Activated CD8-positive, alpha-beta memory T cell treated with anti-CD3 and anti-CD28 coated beads for 4 hours (primary cell): Measurements from ENCODE around the gene SLC17A2.
"Not testable (repeated sequence)": the region's sequence is repeated elsewhere in the genome, so short reads cannot be mapped to it uniquely, and the experiment has no call there.

ENCODE experiments used
- DNase-seq, 2 donors: peaks; one replicate each; pipeline ENCODE4 v3.0.0-alpha.2; 2020; ENCODE audit warnings: low read depth in 2 of 2

SLC17A2 gene

DNA sequence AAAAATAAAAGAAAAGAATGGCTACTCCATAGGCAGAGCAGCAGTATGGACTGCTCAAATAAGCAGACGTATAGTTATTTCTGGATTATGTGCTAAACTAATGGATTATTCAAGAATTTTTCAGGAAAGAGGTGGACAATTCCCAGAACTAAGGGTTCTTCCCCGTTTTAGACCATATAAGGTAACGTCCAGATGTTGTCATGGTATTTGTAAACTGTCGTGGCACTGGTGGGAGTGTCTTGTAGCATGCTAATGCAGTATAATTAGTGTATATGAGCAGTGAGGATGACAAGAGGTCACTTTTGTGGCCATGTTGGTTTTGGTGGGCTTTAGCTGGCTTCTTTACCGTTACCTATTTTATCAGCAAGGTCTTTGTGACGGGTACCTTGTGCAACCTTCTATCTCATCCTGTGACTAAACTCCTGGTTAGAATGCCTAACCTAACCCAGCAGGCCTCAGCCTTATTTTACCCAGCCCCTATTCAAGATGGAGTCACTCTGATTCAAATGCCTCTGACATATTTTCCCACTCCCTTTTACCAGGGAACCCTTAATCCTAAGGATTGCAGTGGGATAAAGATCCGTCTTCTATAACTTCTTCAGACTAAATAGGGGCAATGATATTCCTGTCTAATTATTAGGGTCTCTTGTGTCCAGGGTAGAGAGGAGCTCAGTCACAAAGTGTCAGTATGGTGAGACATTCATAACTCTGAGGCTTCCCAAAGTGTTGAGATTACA, 21.0 kb upstream of the SLC17A2 start:
- no peak for DNase-seq

DNA sequence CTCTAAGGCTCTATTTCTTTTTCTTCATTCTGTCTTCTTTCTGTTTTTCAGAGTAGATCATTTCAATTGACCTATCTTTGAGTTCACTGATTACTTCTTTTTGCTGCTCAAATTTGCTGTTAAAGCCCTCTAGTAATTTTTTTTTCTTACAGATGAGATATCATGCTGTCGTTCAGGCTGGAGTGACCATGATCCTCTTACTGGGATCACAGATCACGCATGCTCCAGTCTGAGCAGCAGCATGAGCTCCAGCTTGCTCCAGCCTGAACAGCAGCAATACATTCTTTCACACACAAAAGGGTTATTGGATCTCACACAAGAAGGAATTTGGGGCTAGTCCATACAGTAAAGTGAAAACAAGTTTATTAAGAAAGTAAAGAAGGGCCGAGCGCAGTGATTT, 19.8 kb upstream of the SLC17A2 start:
- no peak for DNase-seq

DNA sequence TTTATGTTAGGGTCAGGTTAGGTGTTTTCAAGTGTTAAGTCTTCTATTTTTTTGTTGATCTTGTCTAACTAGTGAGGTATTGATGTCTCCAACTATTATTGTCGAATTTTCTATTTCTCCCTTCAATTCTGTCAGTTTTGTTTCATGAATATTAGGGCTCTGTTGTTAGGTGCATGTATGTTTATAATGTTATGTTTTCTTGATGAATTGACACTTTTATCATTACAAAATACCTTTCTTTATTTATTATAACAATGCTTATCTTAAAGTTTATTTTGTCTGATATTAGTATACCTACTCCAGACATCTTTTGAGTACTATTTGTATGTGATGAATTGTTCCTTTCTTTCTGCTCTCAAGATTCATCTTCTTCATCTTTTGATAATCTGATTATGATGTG, 19.2 kb upstream of the SLC17A2 start:
- DNase-seq, result no peak

DNA sequence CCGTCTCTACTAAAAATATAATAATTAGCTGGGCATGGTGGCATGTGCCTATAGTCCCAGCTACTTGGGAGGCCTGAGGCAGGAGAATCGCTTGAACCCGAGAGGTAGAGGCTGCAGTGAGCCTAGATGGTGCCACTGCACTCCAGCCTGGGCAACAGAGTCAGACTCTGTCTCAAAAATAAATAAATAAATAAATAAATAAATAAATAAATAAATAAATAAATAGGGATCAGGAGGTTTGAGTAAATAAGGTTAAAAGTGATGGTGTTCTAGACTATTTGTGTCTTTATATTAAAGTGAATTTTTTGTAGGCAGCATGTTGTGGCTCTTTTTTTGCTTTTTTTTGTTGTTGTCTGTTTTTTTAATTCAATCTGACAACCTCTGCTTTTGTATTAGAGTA, 17.0 kb upstream of the SLC17A2 start:
- DNase-seq, result not testable (repeated sequence)

DNA sequence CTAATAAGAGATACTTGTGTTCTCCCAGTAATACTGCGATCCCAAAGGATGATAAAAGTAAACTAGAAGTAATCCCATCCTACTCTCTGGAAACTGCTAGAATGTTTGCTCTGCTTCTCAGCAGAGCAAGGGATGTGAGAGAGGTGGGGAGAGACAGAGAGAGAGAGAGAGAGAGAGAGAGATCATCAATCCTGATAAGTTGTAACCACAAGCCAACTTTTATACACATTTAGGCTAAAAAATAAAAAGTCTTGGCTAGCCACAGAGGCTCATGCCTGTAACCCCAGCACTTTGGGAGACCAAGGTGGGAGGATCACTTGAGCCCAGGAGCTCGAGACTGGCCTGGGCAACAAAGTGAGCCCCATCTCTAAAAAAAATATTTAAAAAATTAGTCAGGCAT, 16.1 kb upstream of the SLC17A2 start:
- no peak for DNase-seq

DNA sequence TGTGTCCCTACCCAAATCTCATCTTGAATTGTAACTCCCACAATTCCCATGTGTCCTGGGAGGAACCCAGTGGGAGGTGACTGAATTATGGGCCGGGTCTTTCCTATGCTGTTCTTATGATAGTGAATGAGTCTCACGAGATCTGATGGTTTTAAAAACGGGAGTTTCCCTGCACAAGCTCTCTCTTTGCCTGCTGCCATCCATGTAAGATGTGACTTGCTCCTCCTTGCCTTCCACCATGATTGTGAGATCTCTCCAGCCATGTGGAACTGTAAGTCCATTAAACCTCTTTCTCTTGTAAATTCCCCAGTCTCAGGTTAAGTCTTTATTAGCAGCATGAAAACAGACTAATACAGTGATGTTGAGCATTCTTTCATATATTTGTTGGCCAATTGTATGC, 15.2 kb upstream of the SLC17A2 start:
- DNase-seq, result not testable (repeated sequence)

DNA sequence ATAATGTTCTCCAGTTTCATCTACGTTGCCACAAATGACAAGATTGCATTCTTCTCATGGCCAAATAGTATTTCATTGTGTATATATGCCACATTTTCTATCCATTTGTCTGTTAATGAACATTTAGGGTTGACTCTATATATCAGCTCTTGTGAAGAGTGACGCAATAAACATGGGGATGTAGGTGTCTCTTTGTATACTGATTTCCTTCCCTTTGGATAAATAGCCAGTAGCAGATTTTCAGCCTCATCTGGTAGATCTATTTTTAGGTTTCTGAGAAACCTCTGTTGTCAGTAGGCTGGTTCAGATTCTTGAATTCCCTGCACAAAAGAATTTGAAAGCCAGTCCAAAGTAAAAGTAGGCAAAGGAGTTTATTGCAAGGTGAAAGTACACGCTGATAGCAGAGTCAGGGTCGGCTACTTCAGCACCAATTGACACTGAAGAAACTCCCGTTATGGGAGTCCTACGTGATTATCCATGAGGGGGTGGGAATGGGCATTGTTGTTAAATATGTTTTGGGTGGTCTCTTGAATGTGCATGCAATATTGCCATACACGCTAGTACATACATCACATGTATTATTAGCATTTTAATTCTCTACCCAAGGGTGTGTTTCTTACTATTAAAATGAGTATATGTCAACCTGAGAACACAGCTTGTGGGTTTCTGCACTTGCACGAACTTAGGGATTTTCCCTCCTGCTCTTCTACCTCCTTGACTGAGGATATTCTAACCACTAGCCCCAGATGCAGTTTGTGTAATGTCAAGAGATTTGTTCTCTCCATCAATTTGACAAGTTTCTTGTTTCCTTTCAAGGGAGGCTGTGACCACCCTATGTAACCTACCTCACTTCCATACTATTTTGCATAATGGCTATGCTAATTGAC, 14.4 kb upstream of the SLC17A2 start:
- DNase-seq, result no peak

DNA sequence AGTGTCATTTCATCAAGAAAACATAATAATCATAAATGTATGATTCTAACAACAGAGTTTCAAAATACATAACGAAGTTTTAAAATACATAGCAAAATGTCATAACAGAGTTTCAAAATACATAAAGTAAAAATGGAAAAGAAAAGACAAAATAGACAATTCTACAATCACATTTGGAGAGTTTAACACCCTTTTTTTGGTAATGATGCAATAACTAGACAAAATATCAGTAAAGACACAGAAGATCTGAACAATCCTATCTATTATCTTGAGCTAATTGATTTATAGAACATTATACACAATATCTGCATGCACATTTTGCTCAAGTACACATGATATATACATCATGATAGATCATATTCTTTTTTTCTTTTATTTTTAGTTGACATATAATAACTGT, 13.4 kb upstream of the SLC17A2 start:
- DNase-seq, result no peak

DNA sequence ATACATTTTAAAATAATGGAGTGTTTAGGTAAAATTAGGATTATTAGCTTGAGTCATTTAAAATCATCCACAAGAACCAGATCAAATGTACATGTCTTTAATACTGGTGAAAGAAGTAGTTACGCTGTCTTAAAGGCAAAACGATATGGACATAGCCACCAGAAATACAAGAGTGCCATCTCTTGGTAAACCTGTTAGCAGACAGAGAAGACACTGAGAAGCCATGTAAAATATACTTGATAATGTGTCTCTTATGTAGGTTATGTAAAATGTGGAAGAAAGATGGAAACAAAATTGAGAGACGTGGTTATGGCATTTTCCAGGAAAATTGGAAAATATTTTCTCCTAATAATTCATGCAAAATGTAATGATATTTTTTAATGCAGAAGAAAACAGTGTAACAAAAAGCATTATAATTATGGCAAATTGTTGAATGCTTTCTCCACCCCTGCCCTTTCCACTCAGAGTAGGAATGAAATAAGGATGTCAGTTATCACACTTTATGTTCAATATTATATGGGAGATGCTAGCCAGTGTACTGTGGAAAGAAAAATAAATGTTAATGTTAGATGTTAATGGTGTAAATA, 12.2 kb upstream of the SLC17A2 start:
- no peak for DNase-seq

DNA sequence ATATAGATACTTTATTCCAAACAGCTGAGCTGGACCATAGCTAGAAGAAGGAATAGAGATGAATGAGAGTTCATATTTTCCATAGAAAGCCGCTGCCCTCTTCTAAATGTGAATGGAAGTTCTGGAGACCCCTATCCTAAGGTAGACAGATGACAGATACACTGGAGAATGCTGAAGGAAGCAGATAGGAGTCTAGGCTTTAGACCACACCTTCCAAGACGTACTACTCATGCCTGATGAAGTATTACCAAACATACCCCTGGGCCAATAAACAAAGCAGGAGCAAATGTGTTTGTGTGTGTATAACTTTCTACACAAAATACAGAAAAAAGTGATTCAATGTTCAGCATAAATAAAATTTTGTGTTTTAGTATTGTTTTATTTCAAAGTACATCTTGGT, 9.1 kb upstream of the SLC17A2 start:
- no peak for DNase-seq

DNA sequence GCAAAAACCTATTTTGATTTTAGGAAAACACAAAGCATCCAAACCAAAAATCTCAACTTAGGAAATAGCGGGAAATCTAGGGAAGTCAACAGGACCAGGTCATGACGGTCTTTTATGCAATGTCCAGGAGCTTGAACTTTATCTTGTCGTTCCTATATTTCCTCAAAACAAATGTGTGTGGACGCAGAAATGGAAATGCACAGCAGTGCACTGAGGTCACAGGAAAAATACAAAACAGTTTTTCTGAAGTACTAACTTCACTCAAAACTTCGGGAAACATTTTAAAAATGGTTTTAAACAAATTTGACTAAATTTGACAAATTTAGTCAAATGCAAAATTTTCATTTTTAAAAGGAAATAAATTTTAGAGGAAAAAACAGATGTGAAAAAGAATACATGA, 5.5 kb upstream of the SLC17A2 start:
- no peak for DNase-seq

DNA sequence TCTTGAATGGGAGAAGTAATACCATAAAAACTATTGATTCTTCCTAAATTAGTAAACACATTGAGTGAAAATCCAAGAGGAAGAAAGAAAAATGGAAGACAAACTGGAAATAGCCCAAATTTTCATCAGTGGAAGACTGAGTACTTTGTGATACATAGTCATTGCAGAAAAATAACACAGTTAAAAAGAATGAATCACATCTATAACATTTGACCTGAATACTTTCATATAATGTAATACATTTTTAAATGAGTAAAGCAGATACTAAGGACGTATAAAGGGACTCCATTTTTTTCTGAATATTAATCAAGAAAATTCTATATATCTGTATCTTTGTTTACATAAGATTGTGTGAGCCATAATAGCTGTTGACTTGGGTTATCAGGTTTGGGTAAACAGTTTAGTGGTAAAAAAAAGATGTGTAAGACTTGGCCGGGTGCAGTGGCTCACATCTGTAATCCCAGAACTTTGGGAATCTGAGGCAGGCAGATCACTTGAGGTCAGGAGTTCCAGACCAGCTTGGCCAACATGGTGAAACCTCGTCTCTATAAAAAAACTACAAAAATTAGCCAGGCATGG, 4.3 kb upstream of the SLC17A2 start:
- DNase-seq, result no peak

DNA sequence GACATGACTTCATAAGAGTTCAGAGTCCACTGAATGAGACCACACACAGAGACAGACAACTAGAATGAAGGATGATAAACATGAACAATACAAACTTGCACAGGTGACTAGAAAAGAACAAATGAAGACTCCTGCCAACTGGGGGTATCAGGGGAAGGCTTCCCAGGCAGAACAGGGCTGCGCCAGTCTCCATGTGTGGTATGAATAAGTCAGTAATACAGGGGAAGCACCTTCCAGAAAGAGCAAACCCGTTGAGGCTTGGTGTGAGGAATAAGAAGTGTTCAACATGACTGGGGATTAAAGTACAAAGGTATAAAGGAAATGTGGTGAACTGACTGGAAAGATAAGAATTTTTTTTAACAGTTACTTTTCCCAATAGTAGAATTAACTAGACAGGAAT, 3.7 kb upstream of the SLC17A2 start:
- no peak for DNase-seq

DNA sequence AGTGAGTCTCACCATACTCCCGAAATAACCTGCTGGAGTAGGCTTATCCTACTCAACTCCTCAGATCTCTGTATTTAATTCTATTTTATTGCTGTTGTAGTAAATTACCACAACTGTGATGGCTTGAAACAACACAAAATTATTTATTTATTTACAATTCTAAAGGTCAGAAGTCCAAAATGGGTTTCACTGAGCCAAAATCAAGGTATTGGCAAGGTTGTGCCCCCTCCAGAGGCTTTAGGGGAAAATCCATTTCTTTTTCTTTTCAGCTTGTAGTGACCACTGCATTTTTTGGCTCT, 869 bp upstream of the SLC17A2 start:
- DNase-seq, result no peak

DNA sequence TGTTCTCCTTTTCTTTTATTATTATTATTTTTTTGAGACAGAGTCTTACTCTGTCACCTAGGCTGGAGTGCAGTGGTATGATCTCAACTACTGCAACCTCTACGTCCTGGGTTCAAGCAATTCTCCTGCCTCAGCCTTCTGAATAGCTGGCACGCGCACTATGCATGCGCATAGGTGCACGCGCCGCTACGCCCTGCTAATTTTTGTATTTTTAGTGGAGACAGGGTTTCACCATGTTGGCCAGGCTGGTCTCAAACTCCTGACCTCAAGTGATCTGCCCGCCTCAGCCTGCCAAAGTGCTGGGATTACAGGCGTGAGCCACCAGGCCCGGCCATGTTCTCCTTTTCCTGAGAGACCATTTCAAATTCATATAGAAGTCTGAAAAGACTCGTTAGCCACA, 706 bp downstream of the SLC17A2 start:
- DNase-seq, result not testable (repeated sequence)

DNA sequence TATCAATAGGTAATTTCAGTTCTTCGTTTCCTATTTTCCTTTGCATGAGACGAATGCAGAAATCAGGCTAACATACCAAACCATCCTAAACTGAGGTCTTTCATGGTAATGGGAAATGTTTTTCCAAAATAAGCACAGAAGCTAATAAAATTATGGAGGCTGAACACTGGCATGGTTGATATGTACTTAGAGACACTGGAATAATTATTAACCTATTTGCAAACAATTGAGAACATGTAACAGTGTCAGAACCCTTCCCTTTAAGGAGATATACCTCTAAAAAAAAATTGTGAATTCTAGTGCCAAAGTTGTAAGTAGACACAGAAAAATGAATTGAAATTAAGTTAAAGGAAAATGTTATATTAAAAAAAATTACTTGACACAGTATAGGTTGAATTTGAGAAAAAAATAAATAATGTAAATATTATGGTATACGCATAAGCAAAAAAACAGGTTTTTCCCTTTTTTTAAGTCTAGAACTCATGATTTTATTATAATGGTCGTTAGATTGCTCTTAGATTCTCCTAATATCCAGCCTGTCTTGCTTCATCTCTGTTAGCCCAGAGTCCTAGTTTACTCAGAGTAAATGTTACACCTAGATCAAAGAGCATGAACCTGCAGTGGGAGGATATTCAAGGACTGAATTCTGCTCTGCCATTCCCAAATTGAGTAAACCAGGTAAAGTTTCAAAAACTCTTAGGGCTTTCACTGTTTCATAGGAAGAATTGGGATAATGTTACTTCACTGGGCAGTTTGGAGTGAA, 1.7 kb downstream of the SLC17A2 start:
- no peak for DNase-seq

DNA sequence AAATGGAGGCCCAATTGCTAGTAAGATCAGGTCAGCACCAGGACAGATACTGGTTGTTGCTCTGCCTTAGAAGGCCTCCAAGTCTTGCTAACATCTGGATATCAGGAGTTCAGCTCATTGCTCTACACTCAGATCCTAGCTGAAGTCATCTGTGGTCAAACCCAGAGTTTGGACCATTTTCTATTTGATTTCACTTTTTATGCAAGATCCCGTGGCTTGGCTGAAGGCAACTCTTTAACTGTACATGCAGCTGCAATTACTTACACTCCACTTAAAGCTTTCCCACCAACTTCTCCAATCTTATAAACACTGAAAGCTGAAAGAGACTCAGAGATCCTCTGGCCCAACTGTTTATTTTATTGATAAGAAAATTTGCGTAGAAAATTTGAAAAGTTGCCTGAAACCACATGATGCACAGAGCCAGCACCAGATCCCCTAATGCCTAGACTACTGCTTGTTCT, 2.7 kb downstream of the SLC17A2 start:
- DNase-seq, result no peak

DNA sequence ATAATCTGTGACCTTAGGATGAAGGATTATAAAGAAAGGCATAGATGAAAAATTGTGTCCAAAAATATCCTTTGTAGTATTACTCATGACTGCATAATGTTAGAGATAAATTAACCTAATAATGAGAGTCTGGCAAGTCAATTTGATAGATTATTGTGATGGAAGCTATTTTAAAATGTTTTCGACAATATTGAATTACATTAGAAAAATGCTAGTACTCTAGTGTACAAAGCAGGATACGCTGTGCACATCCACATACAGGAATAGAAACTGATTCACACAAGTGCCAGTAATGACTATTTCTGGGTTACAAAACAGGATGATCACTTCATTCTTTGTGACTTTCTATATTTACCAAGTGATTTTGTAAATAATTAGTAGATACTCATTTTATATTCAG, 3.3 kb downstream of the SLC17A2 start:
- DNase-seq, result no peak

DNA sequence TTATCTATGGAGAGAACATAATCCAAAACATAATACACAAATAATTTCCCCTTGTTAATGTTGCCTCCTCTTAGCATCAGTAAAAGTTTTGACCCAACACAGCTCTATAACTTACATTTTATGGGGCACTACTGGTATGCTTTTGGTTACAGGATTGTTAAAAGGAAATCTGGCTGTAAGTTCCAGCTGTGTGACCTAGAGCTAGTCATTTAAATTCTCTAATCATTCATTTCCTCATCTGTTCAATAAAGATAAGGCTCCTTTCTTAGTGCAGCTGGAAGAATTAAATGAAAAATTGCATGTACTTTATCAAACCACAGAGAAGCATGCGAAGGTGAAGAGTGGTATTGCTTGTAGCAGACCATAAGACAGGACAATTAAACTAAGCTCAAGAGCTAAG, 4.6 kb downstream of the SLC17A2 start:
- no peak for DNase-seq

DNA sequence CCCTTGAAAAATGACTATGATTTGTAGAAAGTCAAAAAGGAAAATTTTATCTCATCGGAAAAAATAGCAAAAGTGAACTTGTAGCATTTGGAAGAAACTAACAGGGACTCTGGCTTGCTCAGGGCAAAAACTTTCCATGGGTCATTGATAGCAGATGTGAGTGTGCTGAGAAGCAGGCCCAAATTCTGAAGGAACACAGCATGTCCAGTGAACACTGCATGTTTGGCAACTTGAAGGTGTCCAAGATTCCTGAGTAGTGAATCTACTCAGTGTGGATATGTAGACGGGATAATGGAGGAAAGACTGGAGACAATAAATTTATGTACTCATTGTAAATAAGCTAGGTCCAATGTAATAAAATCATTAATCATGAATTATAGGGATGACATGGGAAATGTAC, 8.2 kb downstream of the SLC17A2 start:
- DNase-seq, result no peak

DNA sequence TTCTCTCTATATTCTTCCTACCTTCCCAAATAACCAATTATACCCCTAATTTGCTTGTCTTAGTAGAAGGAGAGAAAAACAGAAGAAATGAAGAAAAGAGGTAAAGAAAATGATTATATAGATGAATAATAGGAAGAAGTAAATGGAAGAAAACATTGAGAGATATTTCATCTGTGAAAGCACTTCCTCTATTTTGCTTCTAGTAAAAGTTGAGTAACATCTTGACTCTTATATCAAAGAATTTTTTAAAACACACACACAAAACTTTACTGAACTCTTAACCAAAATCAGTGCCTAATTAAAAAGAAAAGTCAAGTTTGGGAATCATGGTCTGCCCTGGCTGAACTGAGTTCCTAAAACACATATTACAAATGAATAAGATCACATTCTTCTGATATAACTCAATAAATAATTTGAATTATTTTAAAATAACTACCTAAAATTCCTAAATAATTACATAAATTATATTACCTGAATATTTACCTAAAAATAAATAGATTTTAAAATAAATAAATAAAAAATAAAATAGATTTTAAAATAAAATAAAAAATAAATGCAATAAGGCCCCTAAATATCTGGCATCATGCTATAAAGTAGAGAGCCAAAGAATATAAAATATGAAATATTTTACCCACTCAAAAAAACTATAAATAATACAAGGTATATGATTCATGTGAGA, 8.8 kb downstream of the SLC17A2 start:
- DNase-seq, result no peak
